SK-N-MC (cell line): ENCODE results near the gene RBM18.

Experiments used
- EZH2 ChIP-seq: fragments of 200-600 bp; sonication (generic); IDR thresholded peaks from one replicate; pipeline ENCODE4 v1.6.1; 2017; ENCODE audit warnings: antibody characterized with exemption
- POLR2AphosphoS5 ChIP-seq: IDR thresholded peaks from 2 replicates; pipeline ENCODE4 v1.6.1; 2012; ENCODE audit warnings: mild to moderate bottlenecking, low read depth, low read length, borderline replicate concordance

DNA sequence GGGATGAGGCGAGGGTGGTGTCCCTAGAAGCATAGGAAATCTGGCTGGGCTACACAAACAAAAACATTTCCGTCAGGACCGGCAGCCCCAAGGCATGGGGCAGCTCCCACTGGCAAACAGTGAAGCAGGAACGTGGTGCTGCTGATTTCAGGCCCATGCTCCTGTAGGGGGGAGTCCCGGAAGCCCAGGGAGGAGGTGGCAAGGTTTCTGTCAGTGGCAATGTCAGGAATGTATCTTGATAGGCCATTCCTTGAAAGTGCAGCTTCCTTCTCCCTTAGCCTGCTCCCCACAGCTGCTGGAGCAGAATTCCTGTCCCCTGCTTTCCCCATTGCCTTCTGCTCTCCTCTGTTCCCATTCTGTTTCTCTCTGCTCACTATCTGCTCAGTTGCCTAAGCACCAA, 42.4 kb upstream of the RBM18 start:
- TF ChIP-seq EZH2 (no peak), POLR2AphosphoS5 (no peak)
